HEK293T (cell line): Measurements from ENCODE around the gene LRRC18.

Experiments used
- CTCF ChIA-PET: fragments of 350-600 bp; formaldehyde crosslinking; extraction: SDS; loops from one replicate; lab custom pipeline; 2021; ENCODE audit warnings: antibody characterized with exemption, inconsistent platforms; lab: Yijun Ruan, JAX
- POLR2A ChIA-PET: fragments of 350-600 bp; formaldehyde crosslinking; extraction: SDS; loops from one replicate; lab custom pipeline; 2020; ENCODE audit warnings: antibody characterized with exemption, inconsistent platforms; lab: Yijun Ruan, JAX
- DNase-seq: peaks from one replicate; pipeline ENCODE4 v3.0.0; 2012; ENCODE audit warnings: mixed read lengths; ENCODE audit errors: extremely low spot score
- ARNT ChIP-seq: fragments of 450-650 bp; IDR thresholded peaks from 2 replicates; pipeline ENCODE4 v1.6.1; 2017; ENCODE audit warnings: mild to moderate bottlenecking
- BHLHE40 ChIP-seq: fragments of 450-650 bp; IDR thresholded peaks from 2 replicates; pipeline ENCODE4 v1.6.1; 2016; ENCODE audit warnings: mild to moderate bottlenecking, moderate library complexity, borderline replicate concordance
- CTBP1 ChIP-seq: fragments of 450-650 bp; IDR thresholded peaks from 2 replicates; pipeline ENCODE4 v1.6.1; 2016; ENCODE audit warnings: borderline replicate concordance
- ELF4 ChIP-seq: fragments of 450-650 bp; IDR thresholded peaks from 2 replicates; pipeline ENCODE4 v1.6.1; 2017; ENCODE audit warnings: antibody characterized with exemption
- FOXA1 ChIP-seq: fragments of 450-650 bp; IDR thresholded peaks from 2 replicates; pipeline ENCODE4 v1.6.1; 2016; ENCODE audit warnings: mild to moderate bottlenecking
- FOXK2 ChIP-seq: fragments of 450-650 bp; IDR thresholded peaks from 2 replicates; pipeline ENCODE4 v1.6.1; 2016; ENCODE audit warnings: mild to moderate bottlenecking
- FOXM1 ChIP-seq: fragments of 450-650 bp; IDR thresholded peaks from 2 replicates; pipeline ENCODE4 v1.6.1; 2017; ENCODE audit warnings: mild to moderate bottlenecking, borderline replicate concordance
- HDGF ChIP-seq: fragments of 450-650 bp; IDR thresholded peaks from 2 replicates; pipeline ENCODE4 v1.6.1; 2017; ENCODE audit warnings: antibody characterized with exemption, borderline replicate concordance
- L3MBTL2 ChIP-seq: fragments of 450-650 bp; conservative IDR thresholded peaks from 2 replicates; pipeline ENCODE4 v1.6.1; 2016; ENCODE audit warnings: mild to moderate bottlenecking
- LEF1 ChIP-seq: fragments of 450-650 bp; IDR thresholded peaks from 2 replicates; pipeline ENCODE4 v1.6.1; 2017; ENCODE audit warnings: mild to moderate bottlenecking, borderline replicate concordance
- NFRKB ChIP-seq: fragments of 450-650 bp; IDR thresholded peaks from 2 replicates; pipeline ENCODE4 v1.6.1; 2016; ENCODE audit warnings: mild to moderate bottlenecking, moderate library complexity
- PKNOX1 ChIP-seq: fragments of 450-650 bp; IDR thresholded peaks from 2 replicates; pipeline ENCODE4 v1.6.1; 2016
- SP1 ChIP-seq: fragments of 450-650 bp; IDR thresholded peaks from 2 replicates; pipeline ENCODE4 v1.6.1; 2017
- SUZ12 ChIP-seq: fragments of 450-650 bp; IDR thresholded peaks from 2 replicates; pipeline ENCODE4 v1.6.1; 2016; ENCODE audit warnings: mild to moderate bottlenecking
- TARDBP ChIP-seq: fragments of 450-650 bp; IDR thresholded peaks from 2 replicates; pipeline ENCODE4 v1.6.1; 2016
- ZNF384 ChIP-seq: fragments of 450-650 bp; IDR thresholded peaks from 2 replicates; pipeline ENCODE4 v1.6.1; 2016

Gene LRRC18

GRCh38 chr10:48929413-48929990 lies 10.1 kb downstream of the LRRC18 start:
- no peak for DNase-seq
- ChIA-PET POLR2A (no interaction called here), CTCF (no interaction called here)
- TF ChIP-seq BHLHE40 = no peak
- TF ChIP-seq CTBP1 = no peak
- no peak for TF ChIP-seq FOXM1

GRCh38 chr10:48926764-48927540 lies 12.7 kb downstream of the LRRC18 start:
- DNase-seq = no peak
- CTCF ChIA-PET = no interaction called here
- POLR2A ChIA-PET = no interaction called here
- TF ChIP-seq FOXK2 (no peak), FOXM1 (no peak), L3MBTL2 (no peak), BHLHE40 (no peak), ARNT (no peak), SP1 (no peak), FOXA1 (no peak), TARDBP (no peak), ELF4 (no peak), HDGF (no peak), LEF1 (no peak), ZNF384 (no peak), CTBP1 (no peak), PKNOX1 (no peak), SUZ12 (no peak), NFRKB (no peak)

GRCh38 chr10:48926255-48926654 lies 13.4 kb downstream of the LRRC18 start:
- TF ChIP-seq CTBP1 (no peak), ZNF384 (no peak), PKNOX1 (no peak), BHLHE40 (no peak), SUZ12 (no peak), FOXK2 (no peak), L3MBTL2 (no peak)
- CTCF ChIA-PET = no interaction called here
- no peak for DNase-seq
- POLR2A ChIA-PET = no interaction called here

- TF ChIP-seq FOXM1 (no peak), ARNT (no peak), FOXK2 (no peak), NFRKB (no peak), LEF1 (no peak), SP1 (no peak), L3MBTL2 (no peak), SUZ12 (no peak), PKNOX1 (no peak), ZNF384 (no peak), CTBP1 (no peak)
- no peak for DNase-seq
- POLR2A ChIA-PET = no interaction called here
- CTCF ChIA-PET = no interaction called here
Observed at GRCh38 chr10:48924988-48925387, 14.7 kb downstream of the LRRC18 start.

- no peak for DNase-seq
- TF ChIP-seq PKNOX1 (no peak), HDGF (no peak), ZNF384 (no peak), FOXK2 (no peak), NFRKB (no peak), FOXM1 (no peak), L3MBTL2 (no peak), ARNT (no peak), SP1 (no peak), ELF4 (no peak), BHLHE40 (no peak), CTBP1 (no peak), FOXA1 (no peak), LEF1 (no peak), TARDBP (no peak), SUZ12 (no peak)
- POLR2A ChIA-PET = no interaction called here
- CTCF ChIA-PET = no interaction called here
Observed at GRCh38 chr10:48923748-48924147, 15.9 kb downstream of the LRRC18 start.

- no peak for DNase-seq
- POLR2A ChIA-PET = no interaction called here
- TF ChIP-seq LEF1 (no peak), CTBP1 (no peak), ZNF384 (no peak), SP1 (no peak), L3MBTL2 (no peak), BHLHE40 (no peak), ELF4 (no peak), NFRKB (no peak), FOXM1 (no peak), TARDBP (no peak), SUZ12 (no peak), PKNOX1 (no peak), HDGF (no peak), ARNT (no peak), FOXK2 (no peak), FOXA1 (no peak)
- CTCF ChIA-PET = no interaction called here
Observed at GRCh38 chr10:48913674-48914073, 26.0 kb downstream of the LRRC18 start.
